HG02885 (cell line): Measurements from ENCODE around the gene GPC1.

Experiments
- ATAC-seq: cut with Tn5 transposase; IDR thresholded peaks from one replicate; pipeline ENCODE4 v1.9.1; 2021; ENCODE audit warnings: mild to moderate bottlenecking; ENCODE audit not compliant: unreplicated experiment, poor library complexity

GPC1 gene

DNA sequence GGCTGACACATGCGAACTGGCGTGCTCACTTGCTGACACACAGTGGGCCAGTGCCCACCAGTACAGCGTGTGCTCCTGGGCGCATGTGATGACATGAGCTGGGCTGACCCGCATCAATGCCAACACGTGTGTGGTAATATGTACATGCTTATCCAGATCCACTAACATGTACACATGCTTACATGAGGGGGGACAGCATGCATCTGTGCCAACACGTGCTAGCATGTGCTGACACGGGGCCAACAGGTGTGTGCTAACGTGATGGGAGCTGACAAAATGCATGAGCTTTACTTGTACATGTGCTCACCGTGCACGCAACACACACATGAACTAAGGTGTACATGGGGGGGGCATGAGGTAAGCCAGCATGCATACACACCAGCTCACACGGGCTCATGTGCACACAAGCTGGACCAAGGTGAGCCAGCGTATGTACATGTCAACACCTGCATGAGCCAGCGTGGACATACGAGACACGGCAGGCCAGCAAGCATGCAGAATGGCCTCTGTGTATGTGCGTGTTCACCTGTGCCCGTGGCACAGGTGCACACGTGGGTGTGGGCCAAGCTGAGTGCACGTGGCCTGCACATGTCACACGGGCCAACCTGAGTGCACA, 28.5 kb downstream of the GPC1 start:
- no peak for ATAC-seq

- no peak for ATAC-seq
These were observed 29.2 kb downstream of the GPC1 start for GRCh38 chr2:240464514-240465241.

GRCh38 chr2:240465268-240465764, 29.9 kb downstream of the GPC1 start:
- no peak for ATAC-seq

DNA sequence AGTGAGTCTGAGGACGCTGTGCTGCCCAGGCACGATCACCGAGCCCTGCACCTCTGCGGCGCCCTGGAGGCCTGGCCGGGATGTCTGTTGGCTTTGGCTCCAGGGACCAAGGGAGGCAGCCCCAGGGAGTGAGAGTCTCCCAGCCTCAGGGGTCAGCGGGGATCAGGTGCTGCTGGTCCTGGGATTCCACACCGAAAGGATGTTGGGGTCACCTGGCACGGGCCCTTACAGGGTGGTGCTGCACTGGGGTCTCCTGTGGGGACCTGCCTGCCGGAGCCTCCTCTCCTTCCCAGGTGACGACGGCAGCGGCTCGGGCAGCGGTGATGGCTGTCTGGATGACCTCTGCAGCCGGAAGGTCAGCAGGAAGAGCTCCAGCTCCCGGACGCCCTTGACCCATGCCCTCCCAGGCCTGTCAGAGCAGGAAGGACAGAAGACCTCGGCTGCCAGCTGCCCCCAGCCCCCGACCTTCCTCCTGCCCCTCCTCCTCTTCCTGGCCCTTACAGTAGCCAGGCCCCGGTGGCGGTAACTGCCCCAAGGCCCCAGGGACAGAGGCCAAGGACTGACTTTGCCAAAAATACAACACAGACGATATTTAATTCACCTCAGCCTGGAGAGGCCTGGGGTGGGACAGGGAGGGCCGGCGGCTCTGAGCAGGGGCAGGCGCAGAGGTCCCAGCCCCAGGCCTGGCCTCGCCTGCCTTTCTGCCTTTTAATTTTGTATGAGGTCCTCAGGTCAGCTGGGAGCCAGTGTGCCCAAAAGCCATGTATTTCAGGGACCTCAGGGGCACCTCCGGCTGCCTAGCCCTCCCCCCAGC, 30.5 kb downstream of the GPC1 start:
- ATAC-seq, result no peak

- ATAC-seq, result no peak
These were observed 31.2 kb downstream of the GPC1 start for GRCh38 chr2:240466579-240467148.

DNA sequence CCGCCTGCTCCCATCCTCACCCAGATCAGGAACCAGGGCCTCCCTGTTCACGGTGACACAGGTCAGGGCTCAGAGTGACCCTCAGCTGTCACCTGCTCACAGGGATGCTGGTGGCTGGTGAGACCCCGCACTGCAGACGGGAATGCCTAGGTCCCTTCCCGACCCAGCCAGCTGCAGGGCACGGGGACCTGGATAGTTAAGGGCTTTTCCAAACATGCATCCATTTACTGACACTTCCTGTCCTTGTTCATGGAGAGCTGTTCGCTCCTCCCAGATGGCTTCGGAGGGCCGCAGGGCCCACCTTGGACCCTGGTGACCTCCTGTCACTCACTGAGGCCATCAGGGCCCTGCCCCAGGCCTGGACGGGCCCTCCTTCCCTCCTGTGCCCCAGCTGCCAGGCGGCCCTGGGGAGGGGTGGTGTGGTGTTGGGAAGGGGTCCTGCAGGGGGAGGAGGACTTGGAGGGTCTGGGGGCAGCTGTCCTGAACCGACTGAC, 31.7 kb downstream of the GPC1 start:
- no peak for ATAC-seq

DNA sequence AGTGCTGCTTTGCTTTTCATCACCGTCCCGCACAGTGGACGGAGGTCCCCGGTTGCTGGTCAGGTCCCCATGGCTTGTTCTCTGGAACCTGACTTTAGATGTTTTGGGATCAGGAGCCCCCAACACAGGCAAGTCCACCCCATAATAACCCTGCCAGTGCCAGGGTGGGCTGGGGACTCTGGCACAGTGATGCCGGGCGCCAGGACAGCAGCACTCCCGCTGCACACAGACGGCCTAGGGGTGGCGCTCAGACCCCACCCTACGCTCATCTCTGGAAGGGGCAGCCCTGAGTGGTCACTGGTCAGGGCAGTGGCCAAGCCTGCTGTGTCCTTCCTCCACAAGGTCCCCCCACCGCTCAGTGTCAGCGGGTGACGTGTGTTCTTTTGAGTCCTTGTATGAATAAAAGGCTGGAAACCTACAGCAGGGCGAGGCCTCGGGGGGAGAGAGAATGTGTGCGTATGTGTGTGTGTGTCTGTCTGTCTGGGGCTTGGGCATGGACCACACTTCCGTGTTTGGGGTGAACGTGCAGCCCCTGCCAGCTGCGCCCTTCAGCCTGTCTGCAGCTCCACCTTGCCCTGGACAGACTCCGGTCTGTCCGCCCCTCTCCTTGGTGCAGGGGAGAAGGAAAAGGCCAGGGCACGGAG, 32.3 kb downstream of the GPC1 start:
- no peak for ATAC-seq

- no peak for ATAC-seq
These were observed 33.1 kb downstream of the GPC1 start for GRCh38 chr2:240468303-240469238.

DNA sequence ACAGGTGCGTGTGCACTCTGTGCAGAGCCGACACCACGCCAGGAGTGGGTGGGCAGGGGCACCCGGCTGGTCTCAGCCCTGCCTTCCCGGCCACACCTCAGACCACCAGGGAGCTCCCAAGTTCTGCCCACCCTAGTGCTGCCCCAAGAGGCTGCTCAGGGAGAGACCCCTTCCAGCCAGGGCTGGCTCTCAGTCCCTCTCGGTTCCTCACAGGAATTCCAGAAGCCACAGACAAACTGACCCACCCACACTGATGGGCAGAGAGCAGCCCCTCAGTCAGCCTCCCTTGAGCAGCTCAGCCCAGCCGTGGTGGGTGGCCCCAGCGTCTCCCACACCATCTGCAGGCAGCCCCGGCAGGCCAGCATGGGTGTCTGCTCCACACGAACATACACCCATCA, 33.8 kb downstream of the GPC1 start:
- no peak for ATAC-seq

GRCh38 chr2:240469740-240470139, 34.3 kb downstream of the GPC1 start:
- ATAC-seq, result no peak

- no peak for ATAC-seq
These were observed 36.8 kb downstream of the GPC1 start for GRCh38 chr2:240472078-240472790.

GRCh38 chr2:240473211-240473610, 37.7 kb downstream of the GPC1 start:
- no peak for ATAC-seq

GRCh38 chr2:240477916-240478315, 42.5 kb downstream of the GPC1 start:
- no peak for ATAC-seq

DNA sequence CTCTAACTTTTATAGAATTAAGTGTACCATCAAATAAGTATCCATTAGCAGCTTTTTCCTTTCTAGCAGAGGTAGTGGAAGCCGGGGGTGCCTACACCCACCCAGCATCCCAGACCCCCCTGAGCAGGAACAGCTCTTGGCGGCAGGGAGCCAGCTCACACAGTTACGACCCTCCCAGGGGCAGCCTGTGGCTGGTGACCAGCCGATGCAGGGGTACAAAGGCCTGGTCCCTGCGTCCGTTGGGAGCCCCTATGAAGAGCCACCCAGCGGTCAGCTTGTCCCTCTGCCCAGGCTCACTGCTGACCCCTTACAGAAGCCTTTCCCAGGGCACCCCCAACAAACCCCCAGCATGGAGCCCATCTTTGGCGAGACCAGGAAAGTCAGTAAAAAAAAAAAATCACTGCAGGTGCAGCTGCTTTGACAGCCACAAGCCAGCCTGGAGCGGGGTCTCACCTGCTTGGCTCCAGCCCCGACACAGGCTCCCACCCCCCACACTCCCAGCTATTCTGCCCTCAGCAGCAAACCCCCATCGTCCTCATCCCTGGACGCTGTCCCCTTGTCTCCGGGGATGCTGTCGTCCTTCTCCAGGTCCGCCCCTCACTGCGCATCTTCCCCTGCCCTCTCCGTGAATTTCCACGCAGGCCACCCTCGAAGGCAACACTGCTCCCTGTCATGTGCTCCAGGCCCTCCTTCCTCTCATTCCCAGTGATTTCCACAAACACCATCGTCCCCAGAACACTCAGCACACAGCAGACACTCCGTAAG, 43.1 kb downstream of the GPC1 start:
- ATAC-seq, result no peak

- ATAC-seq, result no peak
These were observed 43.6 kb downstream of the GPC1 start for GRCh38 chr2:240479111-240479501.

- no peak for ATAC-seq
These were observed 45.6 kb downstream of the GPC1 start for GRCh38 chr2:240480834-240481623.

DNA sequence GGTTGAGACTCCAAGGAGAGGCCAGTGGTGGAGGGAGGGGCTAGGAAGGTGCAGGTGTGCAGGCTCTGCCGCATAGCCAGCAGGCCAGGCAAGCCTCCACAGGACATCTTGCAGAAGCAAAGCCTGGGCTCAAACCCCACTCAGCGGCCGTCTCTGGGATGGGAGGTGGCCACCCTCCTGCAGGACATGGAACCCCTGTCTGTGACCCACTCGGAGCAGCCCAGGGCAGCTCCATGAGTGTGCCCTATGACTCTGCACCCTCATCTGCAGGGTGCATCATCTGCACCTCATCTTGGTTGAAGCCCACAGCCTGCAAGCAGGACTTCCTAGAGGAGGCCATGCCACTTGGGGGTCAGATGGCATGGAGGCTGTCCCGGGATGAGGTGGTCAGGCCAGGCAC, 46.3 kb downstream of the GPC1 start:
- no peak for ATAC-seq
